Kidney (tissue), 14 donors: ENCODE measurements around the gene UBE2N. TPM values are rescaled to one million over a fixed set of nuclear protein-coding genes. Genes with fewer than 3 reads are reported as not detected.

Experiments used
- DNase-seq, 5 donors: peaks; one replicate each; pipeline ENCODE4 v3.0.0-alpha.2; 2013 to 2020
- FAIRE-seq: peaks from 2 replicates; lab custom pipeline; 2012; peaks lifted over from hg19 to GRCh38; lab: Jason Lieb, UNC
- H3K27ac ChIP-seq, 2 donors: one replicate each; pipeline ENCODE4 v1.7.0; 2013; ENCODE audit warnings: low read depth in 2 of 2, low read length in 2 of 2, inconsistent platforms in 1 of 2
- H3K27me3 ChIP-seq: one replicate; pipeline ENCODE4 v1.7.1; 2013; ENCODE audit warnings: low read length, inconsistent platforms; ENCODE audit not compliant: control insufficient read depth, insufficient read depth
- H3K36me3 ChIP-seq, 3 donors: one replicate each; pipeline versions ENCODE4 v1.7.0 to v1.7.1; 2013; ENCODE audit warnings: low read length in 3 of 3, control low read depth in 1 of 3, inconsistent platforms in 1 of 3; ENCODE audit not compliant: insufficient read depth in 3 of 3, control insufficient read depth in 2 of 3
- H3K4me1 ChIP-seq, 3 donors: one replicate each; pipeline versions ENCODE4 v1.7.0 to v1.7.1; 2013; ENCODE audit warnings: low read length in 3 of 3, inconsistent platforms in 1 of 3, low read depth in 1 of 3; ENCODE audit not compliant: control insufficient read depth in 2 of 3, insufficient read depth in 2 of 3
- H3K4me3 ChIP-seq, 3 donors: one replicate each; pipeline versions ENCODE4 v1.7.0 to v1.8.1; 2013; ENCODE audit warnings: low read length in 3 of 3, control low read depth in 1 of 3, inconsistent platforms in 1 of 3
- H3K9ac ChIP-seq, 3 donors: one replicate each; pipeline versions ENCODE4 v1.7.0 to v1.7.1; 2013; ENCODE audit warnings: low read length in 3 of 3, control low read depth in 1 of 3, inconsistent platforms in 1 of 3
- H3K9me3 ChIP-seq, 3 donors: one replicate each; pipeline versions ENCODE4 v1.7.0 to v1.7.1; 2013; ENCODE audit warnings: low read length in 3 of 3, control low read depth in 1 of 3, inconsistent platforms in 1 of 3; ENCODE audit not compliant: control insufficient read depth in 2 of 3, insufficient read depth in 1 of 3
- intact Hi-C: fragments of 100-400 bp; cut with DNase I; formaldehyde crosslinking; loops from one replicate; pipeline ENCODE4 v1.11.1; 2022
- polyA plus RNA-seq: library from polyadenylated mRNA; stranded (reverse); fragments of 350-450 nt; fragmentation: Illumina TruSeq; extraction: RNeasy Lipid Tissue Mini Kit (QIAGEN cat#74804); gene quantifications from one replicate; pipeline ENCODE4 v1.2.3, GENCODE V29; 2014; ENCODE audit warnings: low read depth, low replicate concordance; ENCODE audit not compliant: insufficient read depth
- total RNA-seq: library from RNA; stranded (reverse); fragmentation: NEBNext Ultra II Directional; extraction: Animal tissue kit (Norgen Biotek cat#: 25700); gene quantifications from one replicate; pipeline ENCODE4 v1.2.1, GENCODE V29; 2021
- TF ChIP-seq, protein P1 (sequence below): IDR thresholded peaks from 3 replicates; pipeline ENCODE4 v1.5.1; 2012; ENCODE audit warnings: mild to moderate bottlenecking, moderate library complexity, borderline replicate concordance; ENCODE audit not compliant: insufficient read depth; ENCODE audit errors: extremely low read depth
- donor health status: control.
- donor health status: control.
- donor health status: control.
- donor health status: control.
- donor health status: control.
- donor health status: DM: yes; HTN: yes; CAD: no.
- donor health status: Normal renal cell carcinoma (clear cell type).

The UBE2N gene
- total and polyA plus RNA-seq, 2 donors from 2014 or later = 84.7 to 97.3 TPM

GRCh38 chr12:93451423-93452158 lies 9.8 kb upstream of the UBE2N start:
- H3K36me3 ChIP-seq = no peaks in the 10 kb centered on the region
- H3K27me3 ChIP-seq = no peaks in the 10 kb centered on the region
- intact Hi-C loops = no loop called here
- TF ChIP-seq, protein P1, sequence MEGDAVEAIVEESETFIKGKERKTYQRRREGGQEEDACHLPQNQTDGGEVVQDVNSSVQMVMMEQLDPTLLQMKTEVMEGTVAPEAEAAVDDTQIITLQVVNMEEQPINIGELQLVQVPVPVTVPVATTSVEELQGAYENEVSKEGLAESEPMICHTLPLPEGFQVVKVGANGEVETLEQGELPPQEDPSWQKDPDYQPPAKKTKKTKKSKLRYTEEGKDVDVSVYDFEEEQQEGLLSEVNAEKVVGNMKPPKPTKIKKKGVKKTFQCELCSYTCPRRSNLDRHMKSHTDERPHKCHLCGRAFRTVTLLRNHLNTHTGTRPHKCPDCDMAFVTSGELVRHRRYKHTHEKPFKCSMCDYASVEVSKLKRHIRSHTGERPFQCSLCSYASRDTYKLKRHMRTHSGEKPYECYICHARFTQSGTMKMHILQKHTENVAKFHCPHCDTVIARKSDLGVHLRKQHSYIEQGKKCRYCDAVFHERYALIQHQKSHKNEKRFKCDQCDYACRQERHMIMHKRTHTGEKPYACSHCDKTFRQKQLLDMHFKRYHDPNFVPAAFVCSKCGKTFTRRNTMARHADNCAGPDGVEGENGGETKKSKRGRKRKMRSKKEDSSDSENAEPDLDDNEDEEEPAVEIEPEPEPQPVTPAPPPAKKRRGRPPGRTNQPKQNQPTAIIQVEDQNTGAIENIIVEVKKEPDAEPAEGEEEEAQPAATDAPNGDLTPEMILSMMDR = no peak
- H3K4me1 ChIP-seq = no peaks in the 10 kb centered on the region
- no peaks in the 10 kb centered on the region for H3K9me3 ChIP-seq
- FAIRE-seq (no peak), DNase-seq (no peak)
- H3K27ac ChIP-seq = no peak overlapping the region
- H3K4me3 ChIP-seq = no peak overlapping the region
- no peak overlapping the region for H3K9ac ChIP-seq

- H3K9ac ChIP-seq = no peak overlapping the region
- no peak for FAIRE-seq
- TF ChIP-seq, protein P1 = no peak
- no peak overlapping the region for H3K27ac ChIP-seq
- H3K4me3 ChIP-seq = no peak overlapping the region
- intact Hi-C loops = no loop called here
- H3K27me3 ChIP-seq = no peaks in the 10 kb centered on the region
- H3K4me1 ChIP-seq = no peaks in the 10 kb centered on the region
- no peak for DNase-seq
- no peaks in the 10 kb centered on the region for H3K36me3 ChIP-seq
- no peaks in the 10 kb centered on the region for H3K9me3 ChIP-seq
Observed at GRCh38 chr12:93449277-93449676, 7.5 kb upstream of the UBE2N start.

DNA sequence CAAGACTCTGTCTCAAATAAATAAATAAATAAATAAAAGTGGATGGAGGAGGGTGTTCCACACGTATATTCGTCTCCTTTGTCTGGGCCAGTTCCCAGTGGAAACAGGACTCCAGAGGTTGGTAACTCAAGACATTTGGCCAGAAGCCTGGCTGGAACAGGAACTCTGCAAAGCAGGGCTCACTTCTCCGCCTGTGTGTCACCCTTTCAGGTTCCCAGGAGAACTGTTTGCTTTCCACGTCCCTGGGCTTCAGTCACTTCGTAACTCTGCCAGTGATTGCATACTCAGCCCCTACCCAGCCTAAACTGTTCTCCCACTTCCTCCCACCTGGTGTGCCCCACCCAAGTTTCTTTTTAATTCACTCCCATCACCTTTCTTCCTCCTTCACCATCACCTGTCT lies 7.0 kb upstream of the UBE2N start:
- TF ChIP-seq, protein P1 = no peak
- no peak overlapping the region for H3K4me3 ChIP-seq
- no peak overlapping the region for H3K27ac ChIP-seq
- H3K9me3 ChIP-seq = no peaks in the 10 kb centered on the region
- intact Hi-C loops = no loop called here
- DNase-seq = no peak
- no peak overlapping the region for H3K9ac ChIP-seq
- H3K4me1 ChIP-seq = no peaks in the 10 kb centered on the region
- FAIRE-seq = no peak
- no peaks in the 10 kb centered on the region for H3K27me3 ChIP-seq
- no peaks in the 10 kb centered on the region for H3K36me3 ChIP-seq
